ENCODE results near the gene KIF26B.

DNA sequence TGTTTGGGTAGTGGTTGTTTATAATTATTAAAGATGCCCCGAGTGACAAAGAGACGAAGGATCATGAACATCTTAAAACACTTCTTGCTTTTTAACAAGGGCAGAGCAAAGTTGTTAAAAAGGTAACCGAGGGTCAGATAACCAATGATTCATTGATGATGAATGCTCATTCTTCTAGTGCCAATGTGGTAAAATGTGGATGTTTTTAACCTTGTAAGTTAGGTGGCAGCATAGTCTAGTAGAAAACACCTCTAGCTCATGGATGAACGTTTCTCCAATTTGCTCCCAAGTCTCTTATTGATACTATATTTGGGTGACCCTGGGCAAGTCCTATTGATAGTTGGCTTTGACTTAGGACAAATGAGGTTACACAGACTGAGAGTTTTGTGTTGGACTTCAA, 167.9 kb downstream of the KIF26B start:
- TF ChIP-seq, protein P1, sequence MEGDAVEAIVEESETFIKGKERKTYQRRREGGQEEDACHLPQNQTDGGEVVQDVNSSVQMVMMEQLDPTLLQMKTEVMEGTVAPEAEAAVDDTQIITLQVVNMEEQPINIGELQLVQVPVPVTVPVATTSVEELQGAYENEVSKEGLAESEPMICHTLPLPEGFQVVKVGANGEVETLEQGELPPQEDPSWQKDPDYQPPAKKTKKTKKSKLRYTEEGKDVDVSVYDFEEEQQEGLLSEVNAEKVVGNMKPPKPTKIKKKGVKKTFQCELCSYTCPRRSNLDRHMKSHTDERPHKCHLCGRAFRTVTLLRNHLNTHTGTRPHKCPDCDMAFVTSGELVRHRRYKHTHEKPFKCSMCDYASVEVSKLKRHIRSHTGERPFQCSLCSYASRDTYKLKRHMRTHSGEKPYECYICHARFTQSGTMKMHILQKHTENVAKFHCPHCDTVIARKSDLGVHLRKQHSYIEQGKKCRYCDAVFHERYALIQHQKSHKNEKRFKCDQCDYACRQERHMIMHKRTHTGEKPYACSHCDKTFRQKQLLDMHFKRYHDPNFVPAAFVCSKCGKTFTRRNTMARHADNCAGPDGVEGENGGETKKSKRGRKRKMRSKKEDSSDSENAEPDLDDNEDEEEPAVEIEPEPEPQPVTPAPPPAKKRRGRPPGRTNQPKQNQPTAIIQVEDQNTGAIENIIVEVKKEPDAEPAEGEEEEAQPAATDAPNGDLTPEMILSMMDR (IDR thresholded peaks at IDR 0.05): no peak
- no peak for TF ChIP-seq POLR2AphosphoS5 (IDR thresholded peaks at IDR 0.05)
- no peak for TF ChIP-seq POLR2A (IDR thresholded peaks at IDR 0.05)
- TF ChIP-seq EP300 (IDR thresholded peaks at IDR 0.05): no peak

All from suprapubic skin (tissue), 4 donors.